ENCODE data around the gene TRPM2.
A peak's percentile ranks its signal among the peaks of the same experiment; 100 is the strongest.

TRPM2 gene

DNA sequence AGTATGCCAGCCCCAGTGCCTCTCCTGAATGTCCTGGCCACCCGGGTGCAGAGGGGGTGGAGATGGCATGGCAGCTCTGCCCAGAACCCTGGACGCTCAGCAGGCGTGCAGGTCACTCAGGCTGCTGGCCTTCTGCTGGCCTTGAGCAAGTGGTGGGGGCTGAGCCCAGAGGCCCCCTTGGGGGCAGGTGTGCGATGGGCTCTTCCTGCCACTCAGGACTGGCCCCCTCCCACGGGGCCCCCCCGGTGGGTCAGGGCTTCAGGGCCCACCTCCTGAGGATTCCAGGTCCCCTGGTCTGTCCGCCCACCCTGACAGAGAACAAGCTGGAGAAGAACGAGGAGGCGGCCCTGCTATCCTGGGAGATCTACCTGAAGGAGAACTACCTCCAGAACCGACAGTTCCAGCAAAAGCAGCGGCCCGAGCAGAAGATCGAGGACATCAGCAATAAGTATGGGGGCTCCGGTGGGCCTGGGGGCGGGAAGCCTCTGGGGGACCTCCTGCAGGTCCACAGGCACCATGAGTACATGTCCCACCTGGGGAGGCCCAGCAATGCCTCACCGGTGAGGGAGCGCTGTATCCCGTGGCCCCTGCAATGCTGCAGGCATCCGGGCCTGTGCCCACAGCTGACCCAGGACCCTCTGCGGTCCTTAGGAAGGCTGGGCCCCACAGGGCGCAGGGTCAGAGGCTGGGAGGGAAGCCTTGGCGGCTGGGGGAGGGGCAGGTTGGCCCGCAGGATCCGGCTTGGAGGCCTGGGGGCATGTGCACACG is 64.9 kb downstream of the TRPM2 start:
- peaks cover 8% of the 10 kb centered on the region for H3K9me3 ChIP-seq (ENCODE audit: severe bottlenecking)
- H3K27ac ChIP-seq = no peak overlapping the region
- no peaks in the 10 kb centered on the region for H3K36me3 ChIP-seq
- TF ChIP-seq, protein P1, sequence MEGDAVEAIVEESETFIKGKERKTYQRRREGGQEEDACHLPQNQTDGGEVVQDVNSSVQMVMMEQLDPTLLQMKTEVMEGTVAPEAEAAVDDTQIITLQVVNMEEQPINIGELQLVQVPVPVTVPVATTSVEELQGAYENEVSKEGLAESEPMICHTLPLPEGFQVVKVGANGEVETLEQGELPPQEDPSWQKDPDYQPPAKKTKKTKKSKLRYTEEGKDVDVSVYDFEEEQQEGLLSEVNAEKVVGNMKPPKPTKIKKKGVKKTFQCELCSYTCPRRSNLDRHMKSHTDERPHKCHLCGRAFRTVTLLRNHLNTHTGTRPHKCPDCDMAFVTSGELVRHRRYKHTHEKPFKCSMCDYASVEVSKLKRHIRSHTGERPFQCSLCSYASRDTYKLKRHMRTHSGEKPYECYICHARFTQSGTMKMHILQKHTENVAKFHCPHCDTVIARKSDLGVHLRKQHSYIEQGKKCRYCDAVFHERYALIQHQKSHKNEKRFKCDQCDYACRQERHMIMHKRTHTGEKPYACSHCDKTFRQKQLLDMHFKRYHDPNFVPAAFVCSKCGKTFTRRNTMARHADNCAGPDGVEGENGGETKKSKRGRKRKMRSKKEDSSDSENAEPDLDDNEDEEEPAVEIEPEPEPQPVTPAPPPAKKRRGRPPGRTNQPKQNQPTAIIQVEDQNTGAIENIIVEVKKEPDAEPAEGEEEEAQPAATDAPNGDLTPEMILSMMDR (IDR thresholded peaks at IDR 0.05; ENCODE audit: low read depth, low read length) = no peak
- H3K4me3 ChIP-seq (ENCODE audit: low read depth, low read length) = no peak overlapping the region
- peak; percentile 5 for DNase-seq
- peaks cover 3% of the 10 kb centered on the region for H3K27me3 ChIP-seq (ENCODE audit: insufficient read depth, low read depth, severe bottlenecking)

DNA sequence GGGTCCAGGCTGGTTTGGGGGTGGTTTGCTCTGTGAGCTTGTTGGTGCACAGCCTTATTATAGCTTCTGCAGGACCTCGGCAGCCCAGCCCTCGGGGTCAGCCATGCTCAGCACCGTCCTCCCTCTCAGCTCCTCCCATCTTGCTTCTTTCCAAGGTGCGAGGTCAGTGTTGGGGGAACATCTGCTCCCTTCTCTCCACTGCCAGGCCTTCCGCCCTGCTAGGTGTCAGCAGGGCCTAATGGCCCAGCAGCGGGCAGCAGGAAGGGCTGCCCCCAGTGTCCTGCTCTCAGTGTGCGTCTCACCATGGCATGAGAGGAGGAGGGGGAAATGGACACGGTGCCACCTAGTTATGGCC is 65.4 kb downstream of the TRPM2 start:
- H3K36me3 ChIP-seq = no peaks in the 10 kb centered on the region
- H3K4me3 ChIP-seq (ENCODE audit: low read depth, low read length) = no peak overlapping the region
- peaks cover 8% of the 10 kb centered on the region for H3K9me3 ChIP-seq (ENCODE audit: severe bottlenecking)
- DNase-seq = no peak
- peaks cover 3% of the 10 kb centered on the region for H3K27me3 ChIP-seq (ENCODE audit: insufficient read depth, low read depth, severe bottlenecking)
- TF ChIP-seq, protein P1 (IDR thresholded peaks at IDR 0.05; ENCODE audit: low read depth, low read length) = no peak
- no peak overlapping the region for H3K27ac ChIP-seq

DNA sequence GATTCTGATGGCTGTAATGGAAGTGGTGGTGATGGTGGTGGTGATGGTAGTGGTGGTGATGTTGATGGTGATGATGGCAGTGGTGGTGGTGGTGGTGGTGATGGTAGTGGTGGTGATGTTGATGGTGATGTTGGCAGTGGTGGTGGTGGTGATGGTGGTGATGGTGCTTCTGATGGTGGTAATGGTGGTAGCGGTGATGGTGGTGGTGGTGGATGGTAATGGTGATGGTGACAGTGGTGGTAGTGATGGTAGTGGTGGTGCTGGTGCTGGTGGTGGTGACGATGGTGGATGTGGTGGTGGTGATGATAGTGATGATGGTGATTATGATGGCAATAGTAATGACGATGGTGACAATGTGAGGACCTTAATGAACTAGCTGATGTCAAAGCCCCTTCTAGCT is 66.3 kb downstream of the TRPM2 start:
- TF ChIP-seq, protein P1 (IDR thresholded peaks at IDR 0.05; ENCODE audit: low read depth, low read length) = no peak
- no peak overlapping the region for H3K27ac ChIP-seq
- H3K4me3 ChIP-seq (ENCODE audit: low read depth, low read length) = no peak overlapping the region
- peak; percentile 1 for DNase-seq
- H3K9me3 ChIP-seq (ENCODE audit: severe bottlenecking) = peaks cover 8% of the 10 kb centered on the region
- peaks cover 3% of the 10 kb centered on the region for H3K27me3 ChIP-seq (ENCODE audit: insufficient read depth, low read depth, severe bottlenecking)
- no peaks in the 10 kb centered on the region for H3K36me3 ChIP-seq

DNA sequence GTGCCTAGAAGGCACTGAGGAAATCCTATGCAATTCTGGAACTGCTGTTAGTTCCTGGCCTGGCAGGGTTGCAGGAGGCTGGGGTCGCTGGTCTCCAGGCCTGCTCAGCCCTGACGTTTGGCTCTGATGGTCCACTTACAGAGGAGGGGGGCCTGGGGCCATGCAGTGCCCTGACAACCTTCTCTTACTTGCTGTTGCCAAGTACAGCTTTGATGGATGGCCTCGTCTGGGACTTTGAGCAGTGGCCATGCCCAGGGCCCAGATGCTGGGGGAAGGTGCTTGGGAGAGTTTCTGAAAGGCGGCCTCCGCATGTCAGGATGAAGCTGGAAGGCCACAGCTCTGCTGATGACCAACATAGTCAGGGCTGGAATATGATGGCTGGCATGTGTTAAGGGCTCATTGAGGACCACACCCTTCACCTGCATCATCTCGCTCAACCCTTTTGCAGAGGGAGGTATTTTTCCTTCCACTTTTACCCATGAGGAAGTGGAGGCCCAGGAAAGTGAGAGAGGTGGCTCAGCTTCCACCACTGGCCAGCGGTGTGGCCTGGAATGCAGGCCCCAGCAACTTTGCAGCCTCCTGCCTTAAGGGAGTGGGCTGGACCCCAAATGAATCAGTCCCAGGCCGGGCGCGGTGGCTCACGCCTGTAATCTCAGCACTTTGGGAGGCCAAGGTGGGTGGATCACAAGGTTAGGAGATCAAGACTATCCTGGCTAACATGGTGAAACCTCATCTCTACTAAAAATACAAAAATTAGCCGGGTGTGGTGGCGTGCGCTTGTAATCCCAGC is 67.2 kb downstream of the TRPM2 start:
- peaks cover 3% of the 10 kb centered on the region for H3K27me3 ChIP-seq (ENCODE audit: insufficient read depth, low read depth, severe bottlenecking)
- H3K36me3 ChIP-seq = no peaks in the 10 kb centered on the region
- H3K4me3 ChIP-seq (ENCODE audit: low read depth, low read length) = no peak overlapping the region
- H3K27ac ChIP-seq = no peak overlapping the region
- peaks cover 8% of the 10 kb centered on the region for H3K9me3 ChIP-seq (ENCODE audit: severe bottlenecking)
- TF ChIP-seq, protein P1 (IDR thresholded peaks at IDR 0.05; ENCODE audit: low read depth, low read length) = no peak
- DNase-seq = peak; percentile 4

DNA sequence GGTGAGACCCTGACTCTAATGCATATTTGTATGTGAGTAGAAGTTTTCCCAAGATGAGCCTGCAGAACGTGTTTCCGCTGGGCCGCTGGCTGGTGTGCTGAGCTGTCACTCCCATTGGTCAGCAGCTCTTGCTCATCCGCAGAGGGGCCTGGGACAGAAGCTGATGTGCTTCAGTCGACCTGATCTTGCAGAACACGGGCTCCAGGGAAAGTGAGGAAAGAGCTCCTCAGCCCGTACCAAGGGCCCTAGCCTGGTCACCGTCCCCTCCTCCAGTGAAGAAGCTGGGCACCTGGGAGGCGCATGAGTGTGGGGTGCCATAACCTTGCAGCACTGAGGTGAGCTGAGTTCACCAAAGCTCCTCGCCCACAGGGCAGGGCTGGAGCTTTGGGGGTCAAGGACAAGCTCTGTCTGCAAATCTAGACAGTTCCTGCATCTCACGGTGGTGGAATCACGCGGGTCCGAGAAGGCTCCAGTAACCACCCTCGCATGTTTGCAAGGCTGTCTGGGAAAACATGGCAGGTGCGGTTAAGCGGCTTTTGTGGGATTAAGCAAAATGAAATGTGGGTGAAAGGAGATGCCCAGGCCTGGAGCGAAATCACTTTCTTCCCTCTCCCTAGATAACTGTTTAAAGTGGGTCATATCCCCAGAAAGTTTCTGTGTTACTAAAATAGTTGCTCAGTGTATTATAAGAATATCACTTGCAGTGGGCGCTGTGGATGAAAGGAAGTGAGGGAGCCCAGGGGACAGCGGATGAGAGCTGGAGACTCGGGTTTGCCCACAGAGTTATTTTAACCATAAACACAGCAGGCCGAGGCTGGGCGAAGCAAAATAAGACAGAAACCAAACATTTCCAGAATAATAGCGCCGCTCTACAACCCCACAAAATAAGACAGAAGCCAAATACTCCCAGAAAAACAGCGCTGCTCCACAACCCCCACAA is 68.8 kb downstream of the TRPM2 start:
- Histone ChIP-seq H3K27me3 (ENCODE audit: insufficient read depth, low read depth, severe bottlenecking) (peaks cover 3% of the 10 kb centered on the region), H3K36me3 (no peaks in the 10 kb centered on the region), H3K4me3 (ENCODE audit: low read depth, low read length) (no peak overlapping the region), H3K27ac (no peak overlapping the region), H3K9me3 (ENCODE audit: severe bottlenecking) (peaks cover 8% of the 10 kb centered on the region)
- TF ChIP-seq, protein P1 (IDR thresholded peaks at IDR 0.05; ENCODE audit: low read depth, low read length) = no peak
- DNase-seq = peak; percentile 62
